Fibroblast of pulmonary artery (primary cell): Measurements from ENCODE around the gene SPTBN1.

Experiments
- DNase-seq: peaks from one replicate; pipeline ENCODE4 v3.0.0-alpha.2; 2010; ENCODE audit warnings: low read depth
- H3K4me3 ChIP-seq: replicated peaks from 2 replicates; pipeline ENCODE4 v1.5.1; 2011; ENCODE audit warnings: low read depth, mild to moderate bottlenecking, control low read depth, low read length, moderate library complexity
- CTCF ChIP-seq: IDR thresholded peaks from 2 replicates; pipeline ENCODE4 v1.5.1; 2011; ENCODE audit warnings: mild to moderate bottlenecking, control low read depth, low read length, inconsistent platforms; ENCODE audit errors: missing control alignments

The SPTBN1 gene

GRCh38 chr2:54652540-54652939, 196.4 kb downstream of the SPTBN1 start:
- DNase-seq: no peak
- H3K4me3 ChIP-seq: no peak overlapping the region
- TF ChIP-seq CTCF: no peak

DNA sequence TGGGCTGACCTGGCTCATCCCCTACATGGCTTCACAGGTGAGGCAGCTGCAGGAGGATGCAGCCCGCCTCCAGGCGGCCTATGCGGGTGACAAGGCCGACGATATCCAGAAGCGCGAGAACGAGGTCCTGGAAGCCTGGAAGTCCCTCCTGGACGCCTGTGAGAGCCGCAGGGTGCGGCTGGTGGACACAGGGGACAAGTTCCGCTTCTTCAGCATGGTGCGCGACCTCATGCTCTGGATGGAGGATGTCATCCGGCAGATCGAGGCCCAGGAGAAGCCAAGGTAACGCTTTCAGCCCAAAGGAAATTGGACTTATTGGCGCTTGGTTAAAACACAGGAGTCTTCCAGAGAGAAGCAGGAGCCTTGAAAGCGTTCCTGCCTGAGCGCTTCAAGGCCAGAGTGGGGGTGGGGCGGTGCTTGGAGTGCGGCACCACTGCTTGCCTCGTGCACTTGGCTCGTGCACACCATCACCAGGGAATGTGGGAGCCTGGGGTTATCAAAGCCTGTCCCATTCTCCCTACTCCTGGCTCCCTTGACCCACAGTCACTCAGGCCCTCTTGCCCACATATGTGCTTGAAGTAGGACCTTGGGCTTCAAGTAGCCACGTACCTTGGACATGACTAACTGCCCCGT, 197.6 kb downstream of the SPTBN1 start:
- no peak for TF ChIP-seq CTCF
- no peak for DNase-seq
- no peak overlapping the region for H3K4me3 ChIP-seq

- DNase-seq: no peak
- no peak overlapping the region for H3K4me3 ChIP-seq
- TF ChIP-seq CTCF: no peak
These were observed 199.1 kb downstream of the SPTBN1 start for GRCh38 chr2:54655046-54655809.

DNA sequence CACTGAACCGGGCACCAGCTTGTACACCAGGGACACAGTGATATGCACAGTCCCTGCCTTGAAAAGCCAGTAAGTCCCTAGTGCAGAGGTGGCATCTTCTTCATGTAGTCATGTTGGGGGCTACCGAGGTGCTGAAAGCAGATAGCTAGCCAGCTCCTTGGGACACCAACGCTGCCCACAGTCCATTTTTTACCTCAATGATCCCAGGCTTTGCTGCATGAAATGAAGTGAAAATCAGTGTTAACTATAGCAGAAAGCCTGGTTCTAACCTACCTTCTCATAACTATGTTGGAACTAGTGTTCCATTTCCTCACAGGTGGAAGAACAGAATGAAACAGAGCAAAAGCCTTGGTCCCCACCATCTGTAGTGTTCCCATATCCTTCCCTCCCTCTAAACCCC, 200.7 kb downstream of the SPTBN1 start:
- no peak for TF ChIP-seq CTCF
- DNase-seq: no peak
- H3K4me3 ChIP-seq: no peak overlapping the region

GRCh38 chr2:54657664-54658083, 201.5 kb downstream of the SPTBN1 start:
- peak; percentile 60 for DNase-seq
- peak; percentile 55 for TF ChIP-seq CTCF
- no peak overlapping the region for H3K4me3 ChIP-seq

GRCh38 chr2:54658564-54659071, 202.5 kb downstream of the SPTBN1 start:
- TF ChIP-seq CTCF: no peak
- H3K4me3 ChIP-seq: no peak overlapping the region
- DNase-seq: peak; percentile 36
